IMR-90 (cell line): ENCODE measurements around the gene RAD18.

Experiments used
- CEBPB ChIP-seq: IDR thresholded peaks from 2 replicates; pipeline ENCODE4 v1.6.1; 2012; ENCODE audit warnings: low read depth, low read length, improper control_type of control experiment
- CHD1 ChIP-seq: IDR thresholded peaks from 2 replicates; pipeline ENCODE4 v1.6.1; 2012; ENCODE audit warnings: low read depth, low read length, improper control_type of control experiment
- CTCF ChIP-seq: conservative IDR thresholded peaks from 2 replicates; pipeline ENCODE4 v1.5.1; 2012; ENCODE audit warnings: mild to moderate bottlenecking, low read depth, low read length, improper control_type of control experiment
- FOS ChIP-seq: fragments of 150-350 bp; IDR thresholded peaks from 2 replicates; pipeline ENCODE4 v1.6.1; 2016; ENCODE audit warnings: low read depth, low read length
- MAFK ChIP-seq: IDR thresholded peaks from 2 replicates; pipeline ENCODE4 v1.6.1; 2012; ENCODE audit warnings: low read depth, low read length, improper control_type of control experiment
- MXI1 ChIP-seq: IDR thresholded peaks from 2 replicates; pipeline ENCODE4 v1.6.1; 2012; ENCODE audit warnings: low read depth, mild to moderate bottlenecking, low read length, moderate library complexity, borderline replicate concordance
- NFE2L2 ChIP-seq: fragments of 150-350 bp; IDR thresholded peaks from 2 replicates; pipeline ENCODE4 v1.6.1; 2016; ENCODE audit warnings: low read depth, mild to moderate bottlenecking, low read length
- POLR2A ChIP-seq: IDR thresholded peaks from 2 replicates; pipeline ENCODE4 v1.6.1; 2012; ENCODE audit warnings: mild to moderate bottlenecking, low read depth, low read length
- RAD21 ChIP-seq: IDR thresholded peaks from 2 replicates; pipeline ENCODE4 v1.6.1; 2012; ENCODE audit warnings: low read length, improper control_type of control experiment
- RCOR1 ChIP-seq: IDR thresholded peaks from 2 replicates; pipeline ENCODE4 v1.6.1; 2012; ENCODE audit warnings: mild to moderate bottlenecking, low read length, improper control_type of control experiment; ENCODE audit not compliant: insufficient replicate concordance
- RFX5 ChIP-seq: IDR thresholded peaks from 2 replicates; pipeline ENCODE4 v1.8.0; 2012; ENCODE audit warnings: low read depth, mild to moderate bottlenecking, low read length, moderate library complexity
- SMC3 ChIP-seq: fragments of 150-350 bp; IDR thresholded peaks from 2 replicates; pipeline ENCODE4 v1.6.1; 2016; ENCODE audit warnings: low read depth, mild to moderate bottlenecking, antibody characterized with exemption, low read length, moderate library complexity
- USF2 ChIP-seq: fragments of 150-350 bp; IDR thresholded peaks from 2 replicates; pipeline ENCODE4 v1.6.1; 2017; ENCODE audit warnings: mild to moderate bottlenecking, antibody characterized with exemption, low read length, low read depth

GRCh38 chr3:8953313-8953712, 10.0 kb downstream of the RAD18 start:
- TF ChIP-seq CTCF (no peak), RCOR1 (no peak), POLR2A (no peak), RFX5 (no peak), FOS (no peak), CEBPB (no peak), USF2 (no peak), RAD21 (no peak), MAFK (no peak), MXI1 (no peak), SMC3 (no peak), NFE2L2 (no peak), CHD1 (no peak)
